ENCODE data around the gene QSER1. TPM values are rescaled to one million over a fixed set of nuclear protein-coding genes. Genes with fewer than 3 reads are reported as not detected.
"Not testable (repeated sequence)": the region's sequence is repeated elsewhere in the genome, so short reads cannot be mapped to it uniquely, and the experiment has no call there.

Gene QSER1
- total RNA-seq: 10 to 100 TPM; 18.6 to 22.8 TPM
- long read RNA-seq, partial matches to known transcripts: 2 of 2 reads
- long read RNA-seq, other reads (novel, unspliced or antisense): 0 of 2 reads

DNA sequence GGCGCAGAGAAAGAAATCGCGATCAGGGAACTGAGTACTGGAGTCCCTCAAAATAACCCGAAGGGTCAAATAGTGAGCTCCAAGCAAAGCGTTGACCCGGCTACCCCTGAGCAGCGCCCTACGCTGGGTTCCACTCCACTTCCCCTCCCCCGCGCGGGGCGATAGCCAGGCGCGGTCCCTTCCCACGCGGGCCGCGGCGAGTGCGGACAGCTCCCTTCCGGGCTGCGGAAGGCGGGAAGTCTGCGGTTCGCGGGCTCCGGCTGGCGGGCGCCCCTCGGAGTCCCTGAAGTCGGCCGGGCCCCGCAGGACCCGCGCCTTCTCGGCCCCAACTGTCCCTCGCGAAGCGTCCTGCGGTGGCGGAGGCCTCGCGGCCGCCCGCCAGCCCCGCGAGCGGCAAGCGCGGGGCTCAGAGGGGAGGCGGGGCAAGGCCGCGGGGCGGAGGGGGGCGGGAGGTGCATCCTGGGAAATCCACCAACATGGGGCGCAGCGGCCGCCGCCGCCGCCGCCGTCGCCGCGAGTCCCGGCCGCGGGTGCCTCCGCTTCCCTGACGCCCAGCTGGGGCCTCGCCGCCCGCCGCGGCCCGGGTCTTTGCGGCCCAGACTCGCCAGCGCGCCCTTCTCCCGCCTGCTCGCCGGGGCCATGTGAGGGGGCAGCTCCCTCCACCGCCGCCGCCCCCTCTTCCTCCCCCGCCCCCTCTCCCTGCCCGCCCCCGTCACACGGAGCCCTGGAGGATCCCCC lies at the start of gene QSER1:
QSER1 (plus strand) TSS at position 457 of the 738 bp plus-strand sequence. CDS start 315 bp downstream, outside the sequence.
- intact Hi-C loops (cut with DNase I, micrococcal nuclease): no loop called here
- peak; percentile 74 to 80 for DNase-seq
- ATAC-seq: peak; percentile 68

DNA sequence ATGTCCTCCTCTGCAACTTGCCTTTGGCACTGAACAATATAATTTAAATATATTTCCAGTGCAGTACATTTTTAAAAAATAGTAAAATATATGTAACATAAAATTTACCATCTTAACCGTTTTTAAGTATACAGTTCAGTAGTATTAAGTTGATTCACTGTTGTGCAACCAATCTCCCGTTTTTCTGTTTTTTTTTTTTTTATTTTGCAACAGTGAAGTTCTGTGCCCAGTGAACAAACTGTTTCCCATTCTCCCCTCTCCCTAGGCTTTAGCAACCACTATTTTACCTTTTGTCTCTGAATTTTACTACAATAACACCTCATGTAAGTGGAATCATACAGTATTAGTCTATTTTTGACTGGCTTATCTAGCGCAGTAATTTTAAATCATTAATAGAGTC lies 49.1 kb upstream of the QSER1 start:
- intact Hi-C loops (cut with DNase I, micrococcal nuclease): no loop called here

DNA sequence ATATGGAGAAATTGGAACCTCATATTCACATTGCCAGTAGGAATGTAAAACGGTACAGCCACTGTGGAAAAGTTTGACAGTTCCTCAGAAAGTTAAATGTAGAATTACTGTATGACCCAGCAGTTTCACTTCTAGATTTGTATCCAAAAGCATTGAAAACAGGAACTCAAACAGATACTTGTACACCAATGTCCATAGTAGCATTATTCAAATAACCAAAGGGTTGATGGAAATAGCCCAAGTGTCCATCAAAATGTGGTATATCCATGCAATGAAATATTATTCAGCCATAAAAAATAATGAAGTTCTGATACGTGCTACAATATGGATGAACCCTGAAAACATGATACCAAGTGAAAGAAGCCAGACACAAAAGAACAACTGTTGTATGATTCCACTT lies 45.1 kb upstream of the QSER1 start:
- intact Hi-C loops (cut with DNase I, micrococcal nuclease): no loop called here
- ATAC-seq (no peak), DNase-seq (no peak)

More for the DNA sequence above, 49.1 kb upstream of the QSER1 start:
- no peak for DNase-seq
- no peak for ATAC-seq

DNA sequence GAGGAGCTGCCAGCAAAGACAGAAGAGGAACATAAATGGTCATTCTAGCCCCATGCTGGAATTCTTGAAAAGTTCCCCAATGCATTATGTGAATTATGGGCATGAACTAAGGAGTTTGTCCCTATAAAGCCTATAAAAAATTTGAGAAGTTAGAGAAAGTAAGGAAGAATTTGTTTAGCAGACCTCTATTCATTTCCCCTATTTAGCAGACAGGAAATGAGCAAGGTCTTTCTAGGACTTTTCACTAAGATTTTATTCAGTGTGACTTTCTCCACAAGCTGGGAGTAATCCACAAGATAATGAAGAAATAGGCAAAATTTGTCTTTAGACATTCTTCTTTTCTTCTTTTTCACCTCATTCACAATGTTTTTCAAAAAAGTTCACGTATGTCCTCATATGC lies 42.9 kb upstream of the QSER1 start:
- no peak for ATAC-seq
- DNase-seq: no peak
- intact Hi-C loops (cut with DNase I, micrococcal nuclease): no loop called here

DNA sequence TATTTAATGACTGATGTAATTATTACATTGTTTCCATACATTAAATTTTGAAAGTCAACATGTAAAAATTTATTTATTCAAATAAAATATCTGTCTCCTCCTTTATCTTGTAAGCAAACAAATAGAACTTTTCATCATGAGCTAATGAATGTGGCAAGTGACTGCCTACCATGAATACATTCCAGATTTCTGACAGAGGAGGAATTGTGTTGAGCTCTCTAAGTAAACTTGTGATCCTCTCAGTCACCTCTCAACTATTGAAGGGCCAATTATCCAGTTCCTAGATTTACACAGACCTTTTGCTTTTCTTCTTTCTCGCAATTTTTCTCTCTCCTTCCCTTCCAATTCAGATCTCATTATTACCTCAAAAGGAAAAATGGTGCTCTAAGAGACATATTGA lies 41.4 kb upstream of the QSER1 start:
- intact Hi-C loops (cut with DNase I, micrococcal nuclease): no loop called here
- ATAC-seq: no peak

DNA sequence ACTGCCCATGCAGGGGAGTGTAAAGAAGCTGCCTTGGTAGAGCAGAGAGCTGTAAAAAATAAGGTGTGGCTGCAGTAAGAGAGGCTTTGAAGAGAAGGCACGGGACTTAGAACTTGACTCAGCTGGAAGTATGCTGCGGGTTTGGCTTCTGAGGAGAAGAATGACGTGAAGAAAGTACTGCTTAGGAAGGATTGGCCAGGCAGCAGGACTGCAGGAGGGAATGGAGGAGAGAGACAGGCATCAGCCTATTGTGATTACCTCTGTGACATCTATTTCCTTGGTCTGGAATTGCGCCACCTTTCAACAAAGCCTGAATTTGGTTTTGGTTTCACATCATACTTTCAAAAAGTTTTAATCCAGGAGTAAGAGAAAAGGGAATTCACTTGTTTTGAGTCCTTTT lies 40.4 kb upstream of the QSER1 start:
- intact Hi-C loops (cut with DNase I, micrococcal nuclease): no loop called here
- ATAC-seq: peak; percentile 99

More for the DNA sequence above, 41.4 kb upstream of the QSER1 start:
- DNase-seq: no peak

DNA sequence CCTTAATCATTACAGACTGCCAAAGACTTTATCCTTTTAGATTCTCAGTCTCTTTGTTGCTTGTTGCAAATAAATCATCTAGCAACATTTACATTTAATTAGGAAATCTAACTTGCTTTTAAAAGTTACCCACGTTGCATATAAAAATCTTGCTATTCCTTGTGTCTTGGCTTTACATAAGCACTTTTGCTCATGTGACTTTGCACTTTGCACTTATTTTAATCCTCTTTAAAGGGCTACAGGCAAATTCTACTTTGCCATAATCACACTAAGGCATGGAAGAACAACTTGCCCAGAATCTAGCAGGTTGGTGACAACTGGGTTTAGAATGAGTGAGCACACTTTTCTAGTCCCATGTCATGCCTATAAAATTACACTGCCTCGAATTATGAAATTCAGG lies 37.0 kb upstream of the QSER1 start:
- intact Hi-C loops (cut with DNase I, micrococcal nuclease): no loop called here
- ATAC-seq (no peak), DNase-seq (no peak)

More for the DNA sequence above, 40.4 kb upstream of the QSER1 start:
- DNase-seq: peak; percentile 19 to 56

DNA sequence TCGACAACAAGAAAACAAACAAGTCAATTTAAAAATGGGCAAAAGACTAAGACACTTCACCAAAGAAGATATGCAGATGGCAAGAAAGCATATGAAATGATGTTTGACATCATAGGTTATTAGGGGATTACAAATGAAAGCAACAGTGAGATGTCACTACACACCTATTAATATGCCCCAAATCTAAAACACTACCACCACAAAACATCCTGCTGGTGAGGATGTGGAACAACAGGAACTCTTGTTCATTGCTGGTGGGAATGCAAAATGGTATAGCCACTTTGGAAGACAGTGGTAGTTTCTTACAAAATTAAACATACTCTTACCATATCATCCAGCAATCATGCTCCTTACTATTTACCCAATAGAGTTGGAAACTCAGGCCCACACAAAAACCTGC lies 33.9 kb upstream of the QSER1 start:
- intact Hi-C loops (cut with DNase I, micrococcal nuclease): no loop called here
- ATAC-seq: no peak
- no peak for DNase-seq

DNA sequence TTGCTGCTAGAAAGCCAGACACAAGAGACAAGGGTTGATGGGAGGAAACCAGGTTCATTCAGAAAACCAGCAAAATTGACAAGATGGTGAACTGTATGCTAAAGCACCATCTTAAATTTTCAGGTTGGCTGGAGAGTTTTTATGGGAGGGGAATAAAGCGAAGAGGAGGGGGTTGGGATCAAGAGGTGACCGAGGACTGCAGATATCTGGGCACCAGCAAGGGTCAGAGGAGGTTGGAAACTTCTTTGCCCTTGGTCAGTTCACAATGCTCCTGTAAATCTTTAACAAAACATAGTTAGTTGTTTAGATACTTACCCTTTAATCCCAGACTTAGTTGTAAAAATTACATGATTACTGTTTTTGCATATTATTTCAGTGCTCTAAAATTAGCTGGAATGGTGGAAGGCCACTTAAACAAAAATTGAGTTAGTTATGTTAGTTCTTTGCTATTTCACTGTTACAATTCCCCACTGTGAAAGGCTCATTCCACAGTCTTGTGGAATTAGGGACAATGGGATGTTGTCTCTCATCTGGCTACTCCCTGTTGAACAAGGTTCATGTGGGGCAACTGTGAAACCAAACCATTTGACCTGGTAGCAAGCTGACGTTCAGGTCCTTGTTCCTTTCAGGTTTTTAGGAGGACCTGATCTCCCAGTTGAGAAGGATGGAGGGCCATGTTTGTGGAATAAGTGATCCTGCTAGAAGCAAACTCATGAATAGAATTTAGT lies 30.6 kb upstream of the QSER1 start:
- no peak for DNase-seq
- ATAC-seq: no peak
- intact Hi-C loops (cut with DNase I, micrococcal nuclease): no loop called here

DNA sequence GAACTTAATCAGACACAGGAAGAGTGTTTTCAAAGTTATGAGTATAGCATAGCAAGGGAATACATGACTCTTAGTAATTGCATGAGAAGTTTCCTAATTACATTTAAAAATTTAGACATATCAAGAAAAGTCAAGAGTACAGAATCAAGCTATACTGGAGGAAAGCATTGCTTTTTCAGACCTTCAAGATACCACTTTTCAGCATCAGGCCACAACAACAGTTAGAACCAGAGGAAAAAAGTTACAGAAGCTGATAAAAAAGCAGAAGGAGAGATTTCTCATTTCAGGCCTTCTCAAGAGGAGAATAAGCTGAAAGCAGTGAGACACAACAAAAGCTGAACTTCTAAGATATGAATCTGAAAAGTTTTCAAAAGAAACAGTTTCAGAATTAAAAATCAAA lies 28.1 kb upstream of the QSER1 start:
- ATAC-seq (no peak), DNase-seq (no peak)
- intact Hi-C loops (cut with DNase I, micrococcal nuclease): no loop called here

DNA sequence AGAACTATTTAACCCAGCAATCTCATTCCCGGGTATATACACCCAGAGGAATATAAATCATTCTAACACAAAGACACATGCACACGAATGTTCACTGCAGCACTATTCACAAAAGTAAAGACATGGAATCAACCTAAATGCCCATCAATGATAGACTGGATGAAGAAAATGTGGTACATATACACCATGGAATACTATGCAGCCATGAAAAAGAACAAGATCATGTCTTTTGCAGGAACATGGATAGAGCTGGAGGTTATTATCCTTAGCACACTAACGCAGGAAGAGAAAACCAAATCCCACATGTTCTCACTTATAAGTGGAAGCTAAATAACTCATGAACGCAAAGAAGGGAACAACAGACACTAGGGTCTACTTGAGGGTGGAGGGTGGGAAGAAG lies 23.9 kb upstream of the QSER1 start:
- intact Hi-C loops (cut with DNase I, micrococcal nuclease); DNase-seq; ATAC-seq: not testable (repeated sequence)

DNA sequence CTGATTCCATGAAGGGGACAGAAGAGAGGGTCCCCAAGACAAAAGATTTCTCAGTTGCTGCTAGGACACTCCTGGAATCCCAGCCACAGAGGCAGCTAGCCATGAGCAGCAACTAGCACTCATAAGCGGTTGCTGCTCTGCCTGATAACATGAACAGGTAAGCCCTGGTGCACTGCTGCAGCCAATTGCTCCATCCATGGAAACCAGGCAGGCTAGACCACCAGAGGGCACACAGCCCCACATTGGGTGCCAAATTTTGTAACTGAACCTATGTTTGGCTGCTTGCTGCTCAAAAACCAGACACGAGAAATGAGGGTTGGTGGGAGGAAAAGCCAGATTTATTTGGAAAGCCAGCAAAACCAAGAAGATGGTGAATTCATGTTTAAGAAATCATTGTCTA lies 21.9 kb upstream of the QSER1 start:
- intact Hi-C loops (cut with DNase I, micrococcal nuclease): no loop called here
- ATAC-seq (no peak), DNase-seq (no peak)

DNA sequence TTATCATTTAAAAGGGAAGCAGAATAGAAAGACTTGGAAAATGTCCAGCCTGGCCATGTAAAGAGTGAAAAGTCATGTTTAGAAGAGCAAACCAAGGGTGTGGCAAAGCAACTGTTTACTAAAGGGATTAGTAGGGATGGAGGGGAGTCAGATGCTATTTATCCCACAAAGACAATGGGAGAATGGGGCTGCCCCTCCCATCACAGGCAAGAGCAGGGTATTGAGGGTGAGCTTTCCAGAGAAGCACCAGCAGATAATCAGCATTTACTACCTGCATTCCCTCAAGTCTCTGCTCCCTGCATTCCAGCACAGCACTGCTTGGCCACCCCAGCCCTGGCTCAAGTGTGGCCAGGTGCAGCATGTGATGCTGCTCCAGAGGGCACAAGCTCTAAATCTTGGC lies 18.5 kb upstream of the QSER1 start:
- intact Hi-C loops (cut with DNase I, micrococcal nuclease): no loop called here
- ATAC-seq (no peak), DNase-seq (no peak)

DNA sequence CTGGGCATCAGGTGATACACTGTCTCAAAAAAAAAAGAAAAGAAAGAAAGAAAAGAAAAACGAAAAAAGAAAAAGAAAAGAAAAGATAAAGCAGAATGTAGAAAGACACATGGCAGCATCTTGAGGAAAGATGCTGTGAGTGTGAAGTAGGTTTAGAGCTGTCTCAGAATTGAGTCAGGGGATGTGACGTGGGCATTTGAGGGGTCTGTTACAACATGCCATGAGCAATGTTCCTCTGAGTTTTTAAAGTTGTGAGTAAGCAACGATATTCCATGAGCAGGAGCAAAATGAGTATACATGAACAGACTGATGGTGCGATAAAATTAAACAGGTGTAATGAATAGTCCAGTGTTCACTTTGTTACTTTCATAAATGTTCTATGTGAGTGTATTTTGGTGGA lies 11.3 kb upstream of the QSER1 start:
- intact Hi-C loops (cut with DNase I, micrococcal nuclease): no loop called here
- DNase-seq (no peak), ATAC-seq (no peak)

DNA sequence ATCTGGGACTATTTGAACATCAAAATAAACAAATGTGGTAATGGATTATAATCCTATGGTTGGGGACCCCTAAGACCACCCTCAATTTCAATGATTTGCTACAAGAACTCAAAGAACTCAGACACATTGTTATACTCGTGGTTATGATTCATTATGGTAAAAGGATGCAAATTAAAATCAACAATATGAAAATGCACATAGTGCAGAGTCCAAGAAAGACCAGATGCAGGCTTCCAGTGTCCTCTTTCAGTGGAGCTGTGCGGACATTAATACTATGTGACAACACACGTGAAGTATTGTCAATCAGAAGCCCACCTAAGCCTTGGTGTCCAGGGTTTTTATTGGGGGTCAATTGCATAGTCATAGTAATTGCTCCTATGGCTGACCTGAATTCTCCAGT lies 9.2 kb upstream of the QSER1 start:
- intact Hi-C loops (cut with DNase I, micrococcal nuclease): no loop called here
- no peak for ATAC-seq
- no peak for DNase-seq

DNA sequence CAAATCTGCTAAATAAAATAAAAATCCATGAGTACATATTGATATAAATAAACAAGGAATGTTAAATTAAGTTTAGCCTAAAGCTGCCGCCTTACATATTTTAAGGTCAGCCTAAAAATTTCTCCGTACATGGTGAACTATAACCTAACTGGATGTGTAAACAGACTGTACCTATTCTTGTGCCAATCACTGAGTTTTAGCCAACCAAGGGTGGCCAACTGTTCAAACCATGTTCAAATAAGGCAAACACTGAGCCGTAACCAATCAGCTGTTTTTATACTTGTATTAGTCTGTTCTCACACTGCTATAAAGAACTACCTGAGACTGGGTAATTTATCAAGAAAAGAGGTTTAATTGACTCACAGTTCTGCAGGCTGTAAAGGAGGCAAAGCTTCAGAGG lies 8.6 kb upstream of the QSER1 start:
- ATAC-seq: no peak
- no peak for DNase-seq
- intact Hi-C loops (cut with DNase I, micrococcal nuclease): no loop called here

DNA sequence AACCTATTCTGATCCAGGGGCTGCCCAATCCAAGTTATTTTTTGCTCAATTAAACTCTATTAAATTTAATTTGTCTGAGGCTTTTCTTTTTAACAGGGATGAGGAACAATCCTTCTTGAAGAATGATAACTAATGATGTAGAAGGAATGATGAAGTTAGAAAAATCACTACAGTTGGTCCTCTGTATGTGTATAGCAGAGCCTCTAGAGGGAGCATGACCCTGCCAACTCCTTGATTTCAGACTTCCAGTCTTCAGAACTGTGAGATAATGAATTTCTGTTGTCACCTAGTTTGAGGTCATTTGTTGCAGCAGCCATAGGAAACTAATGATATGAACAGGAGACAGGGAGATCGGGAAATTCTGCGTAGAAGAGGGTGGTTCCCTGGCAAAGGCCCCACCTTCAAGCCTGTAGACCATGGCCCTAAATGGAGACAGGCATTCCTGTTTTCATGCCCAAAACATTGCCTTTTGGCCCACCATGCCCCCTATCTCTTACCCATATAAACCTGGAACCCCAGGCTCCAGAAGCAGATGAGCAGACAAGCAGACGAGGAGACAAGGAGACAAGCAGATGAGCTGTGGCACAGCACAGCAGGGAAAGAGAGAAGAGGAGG lies 7.7 kb upstream of the QSER1 start:
- no peak for DNase-seq
- peak; percentile 72 for ATAC-seq
- intact Hi-C loops (cut with DNase I, micrococcal nuclease): no loop called here

DNA sequence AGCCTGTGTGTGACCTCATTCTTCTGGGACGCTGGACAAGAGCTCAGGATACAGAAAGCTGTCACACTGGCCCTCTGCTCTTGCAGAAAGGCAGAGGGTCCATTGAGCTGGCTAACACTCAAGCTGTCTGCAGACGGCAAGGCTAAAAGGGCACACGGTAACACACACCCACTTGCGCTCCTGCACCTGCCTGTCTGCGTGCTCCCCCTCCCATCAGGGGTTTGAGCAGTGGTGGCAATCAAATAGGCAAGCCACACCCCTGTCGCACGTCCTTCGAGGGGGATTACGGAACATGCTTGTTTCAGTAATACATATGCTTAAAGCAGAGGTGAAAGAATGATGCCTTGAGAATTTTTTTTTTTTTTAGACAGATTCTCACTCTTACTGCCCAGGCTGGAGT lies 7.1 kb upstream of the QSER1 start:
- intact Hi-C loops (cut with DNase I, micrococcal nuclease): no loop called here
- peak; percentile 55 for ATAC-seq
- no peak for DNase-seq

DNA sequence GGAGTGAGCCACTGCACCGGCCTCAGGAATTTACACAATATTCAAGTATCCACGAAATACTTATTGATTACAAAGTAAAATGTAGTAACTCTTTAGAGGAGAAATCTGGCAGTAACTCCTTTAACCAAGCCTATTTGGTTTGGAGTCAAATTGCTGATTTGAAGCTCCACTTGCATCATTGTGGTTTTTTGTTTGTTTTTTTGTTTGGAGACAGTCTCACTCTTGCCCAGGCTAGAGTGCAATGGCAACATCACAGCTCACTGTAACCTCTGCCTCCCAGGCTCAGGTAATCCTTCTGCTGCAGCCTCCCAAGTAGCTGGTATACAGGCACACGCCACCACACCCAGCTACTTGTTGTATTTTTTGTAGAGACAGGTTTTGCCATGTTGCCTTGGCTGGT lies 6.4 kb upstream of the QSER1 start:
- no peak for DNase-seq
- no peak for ATAC-seq
- intact Hi-C loops (cut with DNase I, micrococcal nuclease): no loop called here

All from left colon (tissue), 2 donors.